ENCODE results near the gene ZNF471.

ZNF471 gene

GRCh38 chr19:56577719-56578602 is 70.3 kb downstream of the ZNF471 start:
- no peak for DNase-seq

All from RPMI8226 (cell line).